Loucy (cell line): Measurements from ENCODE around the gene GNG11.

Experiments
- H2AFZ ChIP-seq: fragments of 200-600 bp; sonication (generic); 2 replicates; pipeline ENCODE4 v1.6.0; 2016; ENCODE audit warnings: antibody characterized with exemption, mild to moderate bottlenecking, low read length, moderate library complexity
- H3F3A ChIP-seq: fragments of 200-600 bp; 2 replicates; pipeline ENCODE4 v1.6.0; 2016; ENCODE audit warnings: antibody characterized with exemption, low read depth, mild to moderate bottlenecking
- H3K27me3 ChIP-seq: fragments of 200-600 bp; sonication (generic); 2 replicates; pipeline ENCODE4 v1.6.1; 2014; ENCODE audit warnings: low read length, mild to moderate bottlenecking; ENCODE audit not compliant: insufficient read depth, poor library complexity, severe bottlenecking
- H3K36me3 ChIP-seq: fragments of 200-600 bp; sonication (generic); 2 replicates; pipeline ENCODE4 v1.6.1; 2016; ENCODE audit warnings: low read length; ENCODE audit not compliant: insufficient read depth
- H3K4me1 ChIP-seq: fragments of 200-600 bp; sonication (generic); 2 replicates; pipeline ENCODE4 v1.5.1; 2014; ENCODE audit warnings: low read length, mild to moderate bottlenecking; ENCODE audit not compliant: insufficient read depth, poor library complexity, severe bottlenecking
- H3K4me2 ChIP-seq: fragments of 200-600 bp; sonication (generic); 2 replicates; pipeline ENCODE4 v1.6.0; 2014; ENCODE audit warnings: antibody characterized with exemption, low read length, low read depth, mild to moderate bottlenecking; ENCODE audit not compliant: poor library complexity, severe bottlenecking
- H3K4me3 ChIP-seq: fragments of 200-600 bp; sonication (generic); 2 replicates; pipeline ENCODE4 v1.5.1; 2014; ENCODE audit warnings: low read length, mild to moderate bottlenecking, mixed read lengths; ENCODE audit not compliant: poor library complexity, severe bottlenecking
- H3K79me2 ChIP-seq: fragments of 200-600 bp; sonication (generic); 2 replicates; pipeline ENCODE4 v1.6.1; 2014; ENCODE audit warnings: low read length; ENCODE audit not compliant: insufficient read depth
- H3K9ac ChIP-seq: fragments of 200-600 bp; sonication (generic); 2 replicates; pipeline ENCODE4 v1.6.0; 2014; ENCODE audit warnings: mild to moderate bottlenecking, low read depth, low read length, moderate library complexity; ENCODE audit not compliant: poor library complexity, severe bottlenecking
- H3K9me2 ChIP-seq: fragments of 200-600 bp; sonication (generic); replicated peaks from 2 replicates; pipeline ENCODE4 v1.6.1; 2016; ENCODE audit warnings: low read depth, low read length, mixed read lengths
- H3K9me3 ChIP-seq: fragments of 200-600 bp; sonication (generic); 2 replicates; pipeline ENCODE4 v1.6.1; 2014; ENCODE audit warnings: mild to moderate bottlenecking, antibody characterized with exemption, low read length, low read depth; ENCODE audit not compliant: insufficient read depth
- H4K20me1 ChIP-seq: fragments of 200-600 bp; sonication (generic); 2 replicates; pipeline ENCODE4 v1.6.0; 2014; ENCODE audit warnings: antibody characterized with exemption, low read length, mild to moderate bottlenecking; ENCODE audit not compliant: insufficient read depth, poor library complexity, severe bottlenecking
- EZH2phosphoT487 ChIP-seq: fragments of 200-600 bp; IDR thresholded peaks from 2 replicates; pipeline ENCODE4 v1.6.1; 2018; ENCODE audit warnings: antibody characterized with exemption, mild to moderate bottlenecking, moderate library complexity, borderline replicate concordance
- TF ChIP-seq, protein P1 (sequence below): fragments of 200-600 bp; sonication (generic); conservative IDR thresholded peaks from 2 replicates; pipeline ENCODE4 v1.5.1; 2014; ENCODE audit warnings: mild to moderate bottlenecking, antibody characterized with exemption, low read length

Gene GNG11

DNA sequence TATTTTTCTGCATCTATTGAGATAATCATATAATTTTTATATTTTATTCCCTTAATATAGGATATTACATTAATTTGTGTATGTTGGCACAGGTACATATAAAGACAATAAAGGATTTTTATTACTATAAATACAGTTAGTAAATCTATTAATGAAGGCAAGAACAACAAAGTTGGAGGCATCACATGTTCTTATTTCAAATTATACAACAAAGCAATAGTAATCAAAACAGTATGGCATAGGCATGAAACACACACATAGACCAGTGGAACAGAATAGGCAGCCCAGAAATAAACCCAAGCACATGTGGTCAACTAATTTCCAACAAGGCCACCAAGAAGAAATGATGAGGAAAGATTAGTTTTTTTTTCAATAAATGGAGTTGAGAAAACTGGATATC, 42.2 kb upstream of the GNG11 start:
- Histone ChIP-seq H3K36me3 (no peaks in the 10 kb centered on the region), H3K9me2 (no peaks in the 10 kb centered on the region), H3K4me1 (no peaks in the 10 kb centered on the region), H3F3A (no peaks in the 10 kb centered on the region), H3K9me3 (no peaks in the 10 kb centered on the region), H3K79me2 (no peaks in the 10 kb centered on the region), H3K4me2 (no peak overlapping the region), H3K27me3 (no peaks in the 10 kb centered on the region), H2AFZ (no peak overlapping the region), H3K9ac (no peak overlapping the region), H4K20me1 (no peaks in the 10 kb centered on the region), H3K4me3 (no peak overlapping the region)
- TF ChIP-seq, protein P1, sequence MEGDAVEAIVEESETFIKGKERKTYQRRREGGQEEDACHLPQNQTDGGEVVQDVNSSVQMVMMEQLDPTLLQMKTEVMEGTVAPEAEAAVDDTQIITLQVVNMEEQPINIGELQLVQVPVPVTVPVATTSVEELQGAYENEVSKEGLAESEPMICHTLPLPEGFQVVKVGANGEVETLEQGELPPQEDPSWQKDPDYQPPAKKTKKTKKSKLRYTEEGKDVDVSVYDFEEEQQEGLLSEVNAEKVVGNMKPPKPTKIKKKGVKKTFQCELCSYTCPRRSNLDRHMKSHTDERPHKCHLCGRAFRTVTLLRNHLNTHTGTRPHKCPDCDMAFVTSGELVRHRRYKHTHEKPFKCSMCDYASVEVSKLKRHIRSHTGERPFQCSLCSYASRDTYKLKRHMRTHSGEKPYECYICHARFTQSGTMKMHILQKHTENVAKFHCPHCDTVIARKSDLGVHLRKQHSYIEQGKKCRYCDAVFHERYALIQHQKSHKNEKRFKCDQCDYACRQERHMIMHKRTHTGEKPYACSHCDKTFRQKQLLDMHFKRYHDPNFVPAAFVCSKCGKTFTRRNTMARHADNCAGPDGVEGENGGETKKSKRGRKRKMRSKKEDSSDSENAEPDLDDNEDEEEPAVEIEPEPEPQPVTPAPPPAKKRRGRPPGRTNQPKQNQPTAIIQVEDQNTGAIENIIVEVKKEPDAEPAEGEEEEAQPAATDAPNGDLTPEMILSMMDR: no peak
- TF ChIP-seq EZH2phosphoT487: no peak

DNA sequence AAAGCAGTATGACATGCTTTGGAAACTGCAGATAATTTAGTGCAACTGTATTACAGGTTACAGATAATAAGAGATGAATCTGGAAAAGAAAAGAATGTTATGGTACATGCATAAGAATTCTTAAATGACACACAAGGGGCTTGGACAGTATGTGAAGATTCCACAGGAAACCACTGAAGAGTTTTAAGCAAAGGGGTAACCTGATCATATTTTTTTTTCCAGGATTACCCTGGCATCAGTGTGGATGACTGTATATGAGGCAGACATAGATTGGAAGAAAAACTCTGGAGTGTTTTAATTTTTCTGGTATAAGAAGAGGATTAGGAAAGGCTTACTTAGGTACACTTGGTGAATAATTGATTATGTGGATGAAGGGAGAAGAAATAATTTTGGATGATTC, 39.1 kb upstream of the GNG11 start:
- H3F3A ChIP-seq: no peaks in the 10 kb centered on the region
- no peaks in the 10 kb centered on the region for H3K9me2 ChIP-seq
- no peaks in the 10 kb centered on the region for H3K4me1 ChIP-seq
- H3K36me3 ChIP-seq: no peaks in the 10 kb centered on the region
- H4K20me1 ChIP-seq: no peaks in the 10 kb centered on the region
- H3K79me2 ChIP-seq: no peaks in the 10 kb centered on the region
- no peak overlapping the region for H2AFZ ChIP-seq
- no peak overlapping the region for H3K4me2 ChIP-seq
- no peak overlapping the region for H3K9ac ChIP-seq
- no peaks in the 10 kb centered on the region for H3K9me3 ChIP-seq
- no peaks in the 10 kb centered on the region for H3K27me3 ChIP-seq
- TF ChIP-seq, protein P1: no peak
- no peak for TF ChIP-seq EZH2phosphoT487
- no peak overlapping the region for H3K4me3 ChIP-seq

DNA sequence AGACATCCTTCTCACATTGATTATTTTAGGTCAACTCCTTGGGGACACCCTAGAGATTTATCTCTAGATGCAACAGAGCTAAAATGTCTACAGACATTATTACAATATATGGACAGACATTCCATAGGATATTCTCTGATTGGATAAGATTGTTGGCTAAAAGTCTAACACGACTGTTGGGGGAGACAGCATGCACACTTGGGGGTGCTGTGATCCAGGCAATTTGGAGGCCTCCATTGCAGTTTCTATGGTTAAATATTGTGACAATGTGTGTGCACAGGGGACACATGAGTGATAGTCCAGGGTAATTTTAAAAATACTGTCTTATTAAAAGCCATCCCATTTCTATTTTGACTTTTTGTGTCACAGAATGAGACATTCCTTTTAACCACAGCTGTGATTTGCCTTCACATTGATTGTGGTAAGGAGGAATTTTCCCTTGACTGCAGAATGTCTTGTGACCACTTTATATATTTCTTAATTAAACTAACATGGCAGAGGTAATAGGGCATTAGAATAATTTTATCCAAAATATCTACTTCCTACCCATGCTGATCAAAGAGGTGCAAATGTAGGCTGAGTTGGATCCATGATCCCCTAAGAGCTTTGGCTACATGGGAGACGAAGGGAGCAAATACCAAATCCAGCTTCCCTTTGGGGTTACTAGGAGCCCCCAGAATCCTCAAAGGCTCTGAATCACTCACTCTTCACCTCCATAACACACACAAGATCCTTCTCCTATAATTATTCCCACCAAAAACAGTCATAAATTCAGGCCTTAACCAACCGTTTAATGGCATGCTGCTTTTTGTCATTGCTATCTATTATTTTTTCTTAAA, 38.2 kb upstream of the GNG11 start:
- no peak overlapping the region for H3K4me3 ChIP-seq
- no peaks in the 10 kb centered on the region for H4K20me1 ChIP-seq
- no peaks in the 10 kb centered on the region for H3K27me3 ChIP-seq
- no peaks in the 10 kb centered on the region for H3K4me1 ChIP-seq
- H3K9ac ChIP-seq: no peak overlapping the region
- H3K79me2 ChIP-seq: no peaks in the 10 kb centered on the region
- no peaks in the 10 kb centered on the region for H3F3A ChIP-seq
- no peak overlapping the region for H3K4me2 ChIP-seq
- no peaks in the 10 kb centered on the region for H3K9me2 ChIP-seq
- TF ChIP-seq, protein P1: no peak
- no peak for TF ChIP-seq EZH2phosphoT487
- H3K9me3 ChIP-seq: no peaks in the 10 kb centered on the region
- H2AFZ ChIP-seq: no peak overlapping the region
- no peaks in the 10 kb centered on the region for H3K36me3 ChIP-seq
